GM18951 (cell line): ENCODE data around the gene ASPSCR1.

Experiments used
- POLR2A ChIP-seq: IDR thresholded peaks from 4 replicates; pipeline ENCODE4 v1.6.1; 2011; ENCODE audit warnings: mild to moderate bottlenecking; ENCODE audit not compliant: insufficient read length, insufficient read depth; ENCODE audit errors: extremely low read depth
- in situ Hi-C: fragments of 300-500 bp; cut with MboI; formaldehyde crosslinking; loops from one replicate; pipeline ENCODE4 v1.12.0; 2022; ENCODE audit warnings: low sequenced_read_pairs, mixed read lengths, inconsistent platforms; ENCODE audit not compliant: unreplicated experiment

Gene ASPSCR1

DNA sequence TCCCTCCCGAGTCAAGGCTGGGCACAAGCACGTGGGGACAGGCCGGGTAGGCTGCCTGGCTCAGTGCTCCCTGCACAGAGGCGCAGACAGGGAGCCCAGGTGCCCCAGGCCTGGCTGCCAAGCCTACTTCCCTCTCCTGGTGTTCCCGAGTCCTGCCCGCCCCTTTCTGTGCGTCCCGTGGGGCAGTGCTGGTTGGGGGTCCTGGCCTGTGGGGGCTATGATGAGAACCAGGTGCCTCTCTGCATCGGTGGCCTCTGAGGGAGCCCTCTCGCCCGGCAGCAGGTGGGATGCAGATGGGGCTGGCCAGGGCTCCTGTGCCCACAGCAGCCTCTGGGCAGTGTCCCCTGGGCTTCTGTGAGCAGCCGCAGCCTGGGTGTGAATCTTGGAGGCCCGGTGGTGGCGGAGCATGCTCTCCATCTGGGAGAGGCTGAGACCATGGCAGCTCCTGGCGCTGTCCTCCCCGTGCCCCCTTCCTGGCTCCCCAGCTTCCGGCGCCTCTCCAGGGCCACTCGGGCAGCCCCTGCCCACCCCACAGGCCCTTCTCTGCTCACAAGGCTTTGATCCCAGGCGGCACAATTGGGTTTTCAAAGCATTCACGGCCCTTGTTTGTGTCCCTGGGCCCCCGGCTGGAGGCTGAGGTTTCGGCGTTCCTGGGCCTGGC lies 38.0 kb downstream of the ASPSCR1 start:
- TF ChIP-seq POLR2A = no peak
- in situ Hi-C loops = no loop called here

DNA sequence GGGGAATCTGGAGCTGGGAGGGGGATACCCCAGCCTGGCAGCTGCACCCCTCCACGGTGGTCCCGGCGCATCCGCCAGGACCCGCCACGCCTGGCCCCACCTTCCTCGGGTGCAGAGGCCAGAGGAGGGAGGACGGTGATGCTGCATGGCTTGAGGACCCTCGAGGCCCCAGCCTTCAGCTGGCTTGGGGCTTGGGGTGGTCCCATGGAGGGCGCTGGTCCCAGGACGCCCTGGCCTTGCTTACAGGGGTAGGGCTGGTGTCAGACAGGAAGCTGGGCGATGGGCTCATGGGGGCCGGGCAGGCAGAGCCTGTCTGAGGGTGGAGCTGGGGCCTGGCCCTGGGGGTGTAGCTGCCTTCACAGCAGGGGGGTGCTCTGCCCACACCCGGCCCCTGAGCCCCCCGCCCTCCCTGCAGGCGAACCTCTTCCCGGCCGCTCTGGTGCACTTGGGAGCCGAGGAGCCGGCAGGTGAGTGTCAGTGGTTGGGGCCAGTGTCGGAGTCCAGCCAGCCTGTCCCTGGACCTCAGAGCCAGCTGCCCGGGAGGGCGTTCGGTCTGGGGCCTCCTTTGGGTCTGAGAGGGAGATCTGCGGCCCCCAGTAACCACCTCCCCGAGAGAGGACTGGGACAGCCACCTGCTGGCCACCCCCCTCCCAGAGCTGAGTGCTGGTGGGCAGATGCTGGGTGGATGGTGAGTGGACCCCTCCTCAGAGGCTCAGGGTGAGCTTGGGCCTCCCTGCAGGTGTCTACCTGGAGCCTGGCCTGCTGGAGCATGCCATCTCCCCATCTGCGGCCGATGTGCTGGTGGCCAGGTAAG lies 38.8 kb downstream of the ASPSCR1 start:
- in situ Hi-C loops = no loop called here
- TF ChIP-seq POLR2A = no peak

DNA sequence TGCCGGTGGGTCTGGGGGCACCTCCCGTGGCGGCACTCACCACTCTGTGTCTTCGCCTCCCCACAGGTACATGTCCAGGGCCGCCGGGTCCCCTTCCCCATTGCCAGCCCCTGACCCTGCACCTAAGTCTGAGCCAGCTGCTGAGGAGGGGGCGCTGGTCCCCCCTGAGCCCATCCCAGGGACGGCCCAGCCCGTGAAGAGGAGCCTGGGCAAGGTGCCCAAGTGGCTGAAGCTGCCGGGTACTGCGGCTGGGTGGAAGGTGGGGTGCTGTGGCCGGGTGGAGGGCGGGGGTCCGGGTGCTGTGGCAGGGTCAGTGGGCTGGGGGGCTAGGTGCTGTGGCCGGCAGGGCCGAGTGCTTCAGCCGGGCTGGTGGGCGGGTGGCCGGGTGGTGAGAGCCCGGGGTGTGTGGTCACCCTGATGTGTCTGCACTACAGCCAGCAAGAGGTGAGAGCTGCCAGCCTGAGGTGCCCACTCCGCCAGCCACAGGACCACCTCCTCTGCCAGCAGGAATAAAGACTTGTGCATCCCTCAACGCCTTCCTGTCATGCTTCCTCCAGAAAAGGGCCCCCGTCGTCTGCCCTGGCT lies 39.5 kb downstream of the ASPSCR1 start:
- TF ChIP-seq POLR2A = no peak
- in situ Hi-C loops = no loop called here

DNA sequence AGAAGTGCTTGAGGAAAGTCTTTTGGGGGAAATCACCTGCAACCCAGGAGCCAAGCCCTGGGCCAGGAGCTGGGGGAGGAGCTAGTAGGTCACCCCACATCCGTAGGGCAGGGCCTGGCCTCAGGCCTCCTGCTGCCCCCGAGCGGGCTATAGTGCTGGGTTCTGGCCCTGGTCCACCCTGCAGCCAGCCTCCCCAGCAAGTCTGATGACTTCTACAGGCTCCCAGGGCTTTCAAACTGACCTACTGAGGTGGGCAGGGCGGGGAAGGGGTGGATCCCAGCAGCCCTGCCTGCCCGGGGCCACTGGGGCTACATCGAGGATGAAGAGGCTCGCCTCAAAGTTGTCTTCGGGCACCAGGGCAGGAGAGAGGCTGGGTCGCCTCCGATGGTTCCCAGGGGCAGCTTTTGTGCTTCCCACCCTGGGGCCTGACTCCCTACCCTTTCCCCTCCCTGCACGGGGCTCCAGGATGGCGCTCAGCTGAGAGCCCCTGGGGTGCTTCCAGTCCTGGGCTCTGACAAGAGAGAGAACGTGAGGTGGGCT lies 40.3 kb downstream of the ASPSCR1 start:
- in situ Hi-C loops = no loop called here
- TF ChIP-seq POLR2A = no peak

DNA sequence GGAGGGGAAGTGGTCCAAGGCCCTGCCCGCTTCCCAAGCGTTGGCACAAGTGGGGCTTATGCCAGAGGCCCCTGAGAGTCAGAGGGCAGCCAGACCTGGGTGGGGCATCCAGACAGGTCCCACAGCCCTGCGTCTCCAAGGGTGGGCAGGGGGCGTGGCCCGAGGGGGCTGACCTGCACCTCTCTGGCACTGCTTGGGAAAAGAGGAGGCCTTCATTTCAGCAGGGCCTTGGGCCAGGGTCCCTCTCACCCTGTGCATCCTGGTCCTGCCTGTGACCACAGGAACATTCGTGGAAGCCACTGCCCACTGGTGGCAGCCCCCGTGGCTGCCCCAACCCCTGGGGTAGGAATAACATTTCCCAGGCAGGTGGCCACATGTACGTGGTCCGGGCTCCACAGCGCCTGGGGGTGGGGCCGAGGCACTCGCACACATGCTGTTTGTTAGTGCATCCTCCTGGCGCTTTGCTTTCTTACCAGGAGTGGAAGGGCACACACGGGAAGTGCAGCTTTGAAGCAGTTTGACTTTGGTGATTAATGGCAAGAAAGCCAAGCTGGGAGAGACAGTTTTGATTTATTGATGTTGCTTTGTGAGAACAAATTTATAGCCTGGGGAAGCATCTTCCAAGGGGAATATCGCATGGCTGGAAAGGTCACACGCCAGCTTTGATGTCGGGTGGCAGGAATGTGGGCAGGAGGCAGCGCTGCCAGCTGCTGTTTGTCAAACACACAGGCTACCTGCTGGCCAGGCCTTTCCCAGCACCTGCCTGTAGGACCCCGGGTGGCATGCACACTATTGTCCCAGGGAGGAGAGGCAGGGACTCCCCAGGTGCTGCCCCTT lies 40.9 kb downstream of the ASPSCR1 start:
- in situ Hi-C loops = no loop called here

DNA sequence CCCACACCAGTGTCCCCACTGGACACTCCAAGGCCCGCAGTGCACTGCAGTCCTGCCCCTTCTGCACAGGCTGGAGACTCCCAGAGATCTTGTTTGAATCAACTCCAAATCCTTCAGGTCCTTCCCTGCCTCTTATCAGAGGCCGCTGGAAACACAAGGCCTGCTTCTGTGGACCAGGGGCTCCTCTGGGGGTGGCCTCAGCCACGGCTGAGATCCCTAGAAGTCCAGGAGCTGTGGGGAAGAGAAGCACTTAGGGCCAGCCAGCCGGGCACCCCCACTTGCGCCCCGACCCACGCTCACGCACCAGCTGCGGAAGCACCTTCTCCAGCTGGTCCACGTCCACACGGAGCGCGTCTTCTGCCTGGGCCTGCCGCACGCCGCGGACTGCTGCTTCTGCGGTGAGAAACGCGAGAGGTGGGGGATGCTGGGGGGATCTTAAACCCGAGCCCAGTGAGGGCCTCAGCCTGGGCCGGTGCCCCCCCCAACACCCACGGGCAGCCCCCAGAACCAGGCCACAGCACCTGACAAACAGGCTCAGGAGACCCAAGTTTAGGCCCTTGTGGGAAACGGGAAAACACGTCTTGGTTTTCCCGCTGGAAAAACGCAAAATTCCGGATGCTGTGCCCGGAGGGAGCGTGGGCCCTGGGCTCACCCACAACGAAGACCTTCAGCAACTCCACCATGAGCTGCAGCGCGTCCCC lies 41.7 kb downstream of the ASPSCR1 start:
- TF ChIP-seq POLR2A = peak; percentile 23
- in situ Hi-C loops = no loop called here

More for the DNA sequence above, 40.9 kb downstream of the ASPSCR1 start:
- no peak for TF ChIP-seq POLR2A

DNA sequence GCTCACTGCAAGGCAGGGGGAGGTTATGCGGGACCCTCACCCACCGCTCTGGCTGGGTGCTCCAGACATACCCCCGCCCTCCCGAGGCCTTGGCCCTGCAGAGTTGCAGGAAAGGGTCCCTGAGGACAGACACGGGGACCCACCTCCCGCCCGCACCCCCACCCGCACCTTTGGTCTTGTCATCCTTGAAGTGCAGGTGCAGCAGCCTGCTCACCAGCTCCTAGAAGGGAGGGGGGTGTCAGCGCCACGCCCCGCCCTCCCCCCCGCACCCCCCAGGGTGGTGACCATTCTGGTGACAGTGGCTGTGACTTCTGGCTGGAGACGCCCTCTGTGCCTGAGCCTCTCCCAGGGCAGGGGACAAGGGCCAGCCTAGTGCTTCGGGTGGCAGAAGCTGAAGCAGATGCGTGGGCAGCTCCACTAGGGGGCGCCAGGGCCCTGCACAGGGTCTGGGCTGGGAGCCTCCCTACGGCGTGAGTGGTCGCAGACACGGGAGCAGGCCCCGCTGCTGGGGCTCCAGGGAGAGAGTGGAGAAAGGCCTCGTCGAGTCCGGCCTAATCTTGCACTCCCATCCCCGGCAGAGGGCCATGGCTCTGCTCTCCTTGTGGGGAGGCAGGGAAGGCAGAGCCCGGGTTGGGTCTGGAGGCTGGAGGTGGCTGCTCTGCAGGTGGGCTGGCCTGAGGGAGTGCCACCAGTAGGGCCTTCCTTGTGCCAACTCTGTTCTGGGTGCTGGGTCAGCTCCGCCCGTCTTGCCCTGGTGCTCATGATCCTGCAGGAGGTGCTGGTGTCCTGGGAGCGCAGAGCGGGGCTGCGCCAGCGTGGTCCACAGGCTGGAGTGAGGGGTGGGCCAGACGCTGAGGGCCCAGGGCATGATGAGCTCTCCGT lies 42.5 kb downstream of the ASPSCR1 start:
- no peak for TF ChIP-seq POLR2A
- in situ Hi-C loops = no loop called here

DNA sequence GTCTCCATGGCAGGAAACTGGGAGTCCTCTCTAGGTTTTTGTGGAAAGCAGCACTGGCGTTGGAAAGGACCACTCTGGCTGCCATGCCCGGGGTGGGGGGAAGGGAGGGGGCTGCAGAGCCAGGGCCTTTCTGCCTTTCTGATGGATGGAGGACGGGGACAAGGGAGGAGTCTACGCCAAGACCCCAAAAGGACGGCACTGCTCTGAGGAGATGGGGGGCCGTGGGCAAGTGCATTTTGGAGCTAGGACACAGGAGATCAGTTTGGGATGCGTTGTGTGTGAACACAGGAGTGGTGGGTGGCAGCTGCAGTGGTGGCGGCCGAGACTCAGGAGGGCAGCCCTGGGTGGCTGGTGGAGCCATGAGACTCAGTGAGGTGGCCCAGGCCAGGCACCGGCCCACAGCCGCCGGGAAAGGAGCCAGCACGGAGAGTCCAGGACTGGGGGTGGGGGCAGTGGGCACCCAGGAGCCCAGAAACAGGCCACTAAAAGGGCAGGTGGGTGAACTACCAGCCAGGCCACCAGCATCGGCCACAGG lies 43.2 kb downstream of the ASPSCR1 start:
- in situ Hi-C loops = no loop called here
- no peak for TF ChIP-seq POLR2A

DNA sequence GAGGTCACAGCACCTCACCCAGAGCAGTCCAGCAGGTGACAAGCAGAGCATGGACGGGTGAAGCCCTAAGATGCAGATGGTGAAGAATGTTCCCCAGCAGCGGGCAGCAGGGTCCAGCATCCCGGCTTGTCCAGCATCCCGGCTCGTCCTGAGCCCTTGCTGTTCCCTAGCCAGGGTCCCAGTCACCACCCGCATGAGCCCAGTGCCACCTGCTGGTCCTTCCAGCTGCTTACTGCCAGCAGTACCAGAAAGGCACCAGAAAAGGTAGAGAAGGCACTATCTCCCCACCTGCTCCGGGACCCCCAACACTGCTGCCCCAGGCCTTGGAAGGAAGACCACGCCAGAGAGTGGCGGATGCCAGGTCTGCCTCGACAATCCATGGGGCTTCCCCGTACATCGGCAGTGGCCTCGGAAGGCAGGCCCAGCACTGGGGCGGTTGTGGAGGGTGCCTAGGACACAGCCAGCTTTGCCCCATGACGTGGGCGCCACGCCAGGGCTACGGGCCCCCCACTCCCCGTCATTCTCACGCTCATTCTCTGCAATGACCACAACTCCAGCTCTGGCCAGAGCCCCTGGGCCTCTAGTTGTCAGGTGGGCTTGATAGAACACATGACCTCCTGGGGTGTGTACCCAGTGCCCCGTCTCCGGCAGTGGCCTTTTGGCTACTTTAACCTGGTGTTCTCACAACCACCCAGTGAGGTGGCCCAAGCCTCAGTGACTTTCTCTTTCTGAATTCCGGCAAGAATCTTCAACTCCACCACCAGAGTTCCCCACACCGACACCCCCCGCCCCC lies 43.9 kb downstream of the ASPSCR1 start:
- in situ Hi-C loops = no loop called here

DNA sequence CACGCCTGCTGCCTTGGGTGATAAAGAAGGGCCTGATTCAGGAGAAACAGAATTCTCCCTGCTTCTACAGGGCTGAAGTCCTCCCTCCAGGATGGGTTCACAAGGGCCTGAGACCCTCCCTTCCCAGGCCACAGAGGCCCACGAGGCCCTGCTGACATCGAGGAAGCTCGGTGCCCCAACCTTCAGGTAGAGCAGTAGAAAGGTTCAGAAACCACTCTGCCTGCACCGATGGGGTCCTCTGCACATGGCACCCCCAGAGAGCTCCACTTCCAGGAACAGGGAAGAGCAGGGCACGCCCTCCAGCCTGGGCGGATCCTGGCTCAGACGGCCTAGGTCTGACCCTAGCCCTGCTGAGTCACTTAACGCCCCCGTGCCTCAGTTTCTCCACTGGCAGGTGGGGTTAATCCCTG lies 44.5 kb downstream of the ASPSCR1 start:
- in situ Hi-C loops = no loop called here
- TF ChIP-seq POLR2A = no peak

More for the DNA sequence above, 43.9 kb downstream of the ASPSCR1 start:
- TF ChIP-seq POLR2A = no peak

DNA sequence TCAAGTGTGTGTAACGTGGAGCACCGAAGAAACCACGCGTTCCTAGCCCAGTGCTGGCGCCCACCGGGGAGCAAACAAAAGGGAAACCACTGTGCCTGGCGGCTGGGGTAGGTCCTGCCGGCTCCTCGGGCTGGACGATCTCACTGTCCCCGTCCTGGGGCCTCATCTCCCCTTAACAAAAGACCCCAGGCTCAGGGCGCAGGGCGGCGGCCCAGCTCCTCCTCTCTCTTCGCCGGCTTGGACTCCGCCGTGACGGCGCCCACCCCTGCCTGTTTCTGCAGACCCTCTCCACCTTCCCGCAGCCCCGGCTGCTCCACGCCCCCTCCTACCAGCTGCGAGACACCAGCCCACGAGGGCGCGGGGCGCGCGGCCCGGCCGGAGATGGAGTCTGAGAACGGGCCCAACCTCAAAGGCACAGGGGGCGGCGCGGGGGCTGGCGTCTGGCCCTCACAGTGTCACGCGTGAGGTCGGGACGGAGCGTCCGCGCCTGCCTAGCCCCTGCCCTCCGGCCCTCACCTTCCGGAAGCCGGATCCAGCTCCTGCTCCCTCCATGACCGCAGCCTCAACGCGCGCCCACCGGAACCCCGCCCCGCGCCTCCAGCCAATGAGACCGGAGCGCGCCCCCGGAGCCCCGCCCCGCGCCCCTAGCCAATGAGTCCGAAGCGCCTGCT lies 45.0 kb downstream of the ASPSCR1 start, which contains the start of gene CENPX:
TSS of gene CENPX (minus strand) at position 569 of the 671 bp plus-strand sequence. CDS start at position 552, 17 bp downstream.
- in situ Hi-C loops = no loop called here
- TF ChIP-seq POLR2A = peak; percentile 74
